HEK293 (cell line): Measurements from ENCODE around the gene EPAS1.
A peak's percentile ranks its signal among the peaks of the same experiment; 100 is the strongest.

Source experiments
- CTCF ChIA-PET: fragments of 350-600 bp; formaldehyde crosslinking; extraction: SDS; loops from one replicate; lab custom pipeline; 2021; ENCODE audit warnings: antibody characterized with exemption; lab: Yijun Ruan, JAX
- POLR2A ChIA-PET: fragments of 300-600 bp; formaldehyde crosslinking; extraction: SDS; loops from one replicate; lab custom pipeline; 2020; ENCODE audit warnings: antibody characterized with exemption, inconsistent platforms; lab: Yijun Ruan, JAX
- H3K27ac ChIP-seq: fragments of 200-500 bp; sonication (Bioruptor generic); 2 replicates; pipeline ENCODE4 v1.5.1; 2014; ENCODE audit warnings: low read depth, low read length, control low read depth, inconsistent platforms; ENCODE audit errors: extremely low read depth
- H3K36me3 ChIP-seq, 2 experiments: fragments of 200-500 bp in 1 of 2; sonication (Bioruptor generic) in 1 of 2; 1 replicate in 1 of 2; 2 replicates in 1 of 2; pipeline ENCODE4 v1.5.1; 2014 to 2017; ENCODE audit warnings: inconsistent platforms in 2 of 2, low read length in 2 of 2; ENCODE audit not compliant: control insufficient read depth in 2 of 2, insufficient read depth in 1 of 2
- H3K4me1 ChIP-seq: fragments of 200-500 bp; sonication (Bioruptor generic); 2 replicates; pipeline ENCODE4 v1.5.1; 2014; ENCODE audit warnings: mild to moderate bottlenecking, low read length, inconsistent platforms; ENCODE audit not compliant: control insufficient read depth, insufficient read depth
- H3K4me3 ChIP-seq: 2 replicates; pipeline ENCODE4 v1.5.1; 2011; ENCODE audit warnings: low read depth, mild to moderate bottlenecking, control low read depth, low read length, moderate library complexity
- H3K9me3 ChIP-seq: fragments of 200-500 bp; sonication (Bioruptor generic); 2 replicates; pipeline ENCODE4 v1.5.1; 2014; ENCODE audit warnings: low read depth, low read length, inconsistent platforms; ENCODE audit not compliant: control insufficient read depth, insufficient read depth
- KLF8 ChIP-seq: fragments of 450-650 bp; formaldehyde crosslinking; IDR thresholded peaks from 2 replicates; pipeline ENCODE4 v1.5.1; 2016; ENCODE audit warnings: missing biosample characterization, missing genetic modification characterization
- SCRT2 ChIP-seq: fragments of 450-650 bp; formaldehyde crosslinking; IDR thresholded peaks from 2 replicates; pipeline ENCODE4 v1.5.1; 2016; ENCODE audit warnings: missing biosample characterization, missing genetic modification characterization
- SETDB1 ChIP-seq: IDR thresholded peaks from one replicate; pipeline ENCODE4 v1.6.1; 2017; ENCODE audit warnings: mild to moderate bottlenecking, low read length, moderate library complexity, mixed read lengths; ENCODE audit not compliant: insufficient read length
- ZBTB8A ChIP-seq: fragments of 450-650 bp; formaldehyde crosslinking; IDR thresholded peaks from 2 replicates; pipeline ENCODE4 v1.5.1; 2016; ENCODE audit warnings: missing biosample characterization, missing genetic modification characterization
- ZFHX2 ChIP-seq: fragments of 450-650 bp; formaldehyde crosslinking; conservative IDR thresholded peaks from 2 replicates; pipeline ENCODE4 v1.5.1; 2016; ENCODE audit warnings: missing biosample characterization, missing genetic modification characterization
- ZFP3 ChIP-seq: fragments of 450-650 bp; formaldehyde crosslinking; IDR thresholded peaks from 2 replicates; pipeline ENCODE4 v1.5.1; 2016; ENCODE audit warnings: low read depth, missing biosample characterization, missing genetic modification characterization
- ZFP37 ChIP-seq: fragments of 450-650 bp; formaldehyde crosslinking; IDR thresholded peaks from 2 replicates; pipeline ENCODE4 v1.5.1; 2016; ENCODE audit warnings: missing biosample characterization, missing genetic modification characterization
- ZFP69B ChIP-seq: fragments of 450-650 bp; formaldehyde crosslinking; IDR thresholded peaks from 2 replicates; pipeline ENCODE4 v1.5.1; 2016; ENCODE audit warnings: missing biosample characterization, missing genetic modification characterization
- ZNF140 ChIP-seq: fragments of 450-650 bp; formaldehyde crosslinking; IDR thresholded peaks from 2 replicates; pipeline ENCODE4 v1.5.1; 2016; ENCODE audit warnings: missing biosample characterization, missing genetic modification characterization
- ZNF174 ChIP-seq: fragments of 450-650 bp; formaldehyde crosslinking; IDR thresholded peaks from 2 replicates; pipeline ENCODE4 v1.5.0; 2017; ENCODE audit warnings: missing biosample characterization, mild to moderate bottlenecking, missing genetic modification characterization
- ZNF211 ChIP-seq: fragments of 450-650 bp; formaldehyde crosslinking; IDR thresholded peaks from 2 replicates; pipeline ENCODE4 v1.5.1; 2016; ENCODE audit warnings: low read depth, missing biosample characterization, missing genetic modification characterization
- ZNF354C ChIP-seq: fragments of 450-650 bp; formaldehyde crosslinking; IDR thresholded peaks from 2 replicates; pipeline ENCODE4 v1.5.1; 2016; ENCODE audit warnings: missing biosample characterization, missing genetic modification characterization, low read depth, borderline replicate concordance
- ZNF510 ChIP-seq: fragments of 450-650 bp; formaldehyde crosslinking; IDR thresholded peaks from 2 replicates; pipeline ENCODE4 v1.5.1; 2018; ENCODE audit warnings: mild to moderate bottlenecking, missing genetic modification characterization, missing biosample characterization; ENCODE audit not compliant: insufficient replicate concordance
- ZNF514 ChIP-seq: fragments of 450-650 bp; formaldehyde crosslinking; IDR thresholded peaks from 2 replicates; pipeline ENCODE4 v1.5.1; 2016; ENCODE audit warnings: missing biosample characterization, missing genetic modification characterization
- ZNF530 ChIP-seq: fragments of 450-650 bp; formaldehyde crosslinking; IDR thresholded peaks from 2 replicates; pipeline ENCODE4 v1.5.1; 2016; ENCODE audit warnings: low read depth, missing biosample characterization, missing genetic modification characterization
- ZNF629 ChIP-seq: fragments of 450-650 bp; formaldehyde crosslinking; IDR thresholded peaks from 2 replicates; pipeline ENCODE4 v1.5.1; 2017; ENCODE audit warnings: missing biosample characterization, missing genetic modification characterization
- ZNF664 ChIP-seq: fragments of 450-650 bp; formaldehyde crosslinking; IDR thresholded peaks from 2 replicates; pipeline ENCODE4 v1.5.1; 2016; ENCODE audit warnings: missing biosample characterization, missing genetic modification characterization
- ZNF776 ChIP-seq: fragments of 450-650 bp; formaldehyde crosslinking; IDR thresholded peaks from 2 replicates; pipeline ENCODE4 v1.5.0; 2017; ENCODE audit warnings: missing biosample characterization, missing genetic modification characterization, borderline replicate concordance
- TF ChIP-seq, protein P1 (sequence below): fragments of 450-650 bp; formaldehyde crosslinking; IDR thresholded peaks from 2 replicates; pipeline ENCODE4 v1.5.1; 2016; ENCODE audit warnings: missing biosample characterization, missing genetic modification characterization
- TF ChIP-seq, protein P2 (sequence below): fragments of 450-650 bp; formaldehyde crosslinking; IDR thresholded peaks from 2 replicates; pipeline ENCODE4 v1.5.1; 2017; ENCODE audit warnings: missing biosample characterization, missing genetic modification characterization
- TF ChIP-seq, protein P3 (sequence below): fragments of 450-650 bp; formaldehyde crosslinking; IDR thresholded peaks from 2 replicates; pipeline ENCODE4 v1.5.1; 2016; ENCODE audit warnings: missing biosample characterization, missing genetic modification characterization
- TF ChIP-seq, protein P4 (sequence below): IDR thresholded peaks from 2 replicates; pipeline ENCODE4 v1.6.1; 2011; ENCODE audit warnings: mild to moderate bottlenecking, low read depth, low read length, borderline replicate concordance

The EPAS1 gene

DNA sequence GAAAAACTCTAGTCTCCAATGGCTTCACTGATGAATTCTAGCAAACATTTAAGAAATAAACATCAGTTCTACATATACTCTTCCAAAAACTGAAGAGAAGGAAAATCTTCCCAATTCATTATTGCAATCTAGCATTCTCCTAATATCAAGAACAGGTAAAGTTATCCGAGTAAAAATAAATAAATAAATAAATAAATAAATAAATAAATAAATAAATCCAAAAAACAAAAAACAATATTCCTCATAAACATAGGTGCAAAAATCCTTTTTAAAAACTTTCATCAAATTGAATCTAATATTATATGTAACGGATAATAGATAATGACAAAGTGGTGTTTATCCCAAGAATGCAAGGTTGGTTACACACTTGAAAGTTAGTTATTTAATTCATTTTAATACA is 123.7 kb downstream of the EPAS1 start (continued):
- peak; percentile 93 for TF ChIP-seq ZNF510 (tag by site-specific recombination)
- peak; percentile 59; the same call in 1 of the 2 replicates for TF ChIP-seq ZNF530 (tag by site-specific recombination)
- no peak for TF ChIP-seq KLF8 (tag by site-specific recombination)
- peak; percentile 88; the same call in 1 of the 2 replicates for TF ChIP-seq ZNF354C
- TF ChIP-seq ZNF514 (tag by site-specific recombination), result peak; percentile 86; the same call in 1 of the 2 replicates
- no peak for TF ChIP-seq ZFP69B (tag by site-specific recombination)
- peak; percentile 98 for TF ChIP-seq ZNF140 (tag by site-specific recombination)
- TF ChIP-seq ZNF664 (tag by site-specific recombination), result peak; percentile 78
- TF ChIP-seq, protein P1, sequence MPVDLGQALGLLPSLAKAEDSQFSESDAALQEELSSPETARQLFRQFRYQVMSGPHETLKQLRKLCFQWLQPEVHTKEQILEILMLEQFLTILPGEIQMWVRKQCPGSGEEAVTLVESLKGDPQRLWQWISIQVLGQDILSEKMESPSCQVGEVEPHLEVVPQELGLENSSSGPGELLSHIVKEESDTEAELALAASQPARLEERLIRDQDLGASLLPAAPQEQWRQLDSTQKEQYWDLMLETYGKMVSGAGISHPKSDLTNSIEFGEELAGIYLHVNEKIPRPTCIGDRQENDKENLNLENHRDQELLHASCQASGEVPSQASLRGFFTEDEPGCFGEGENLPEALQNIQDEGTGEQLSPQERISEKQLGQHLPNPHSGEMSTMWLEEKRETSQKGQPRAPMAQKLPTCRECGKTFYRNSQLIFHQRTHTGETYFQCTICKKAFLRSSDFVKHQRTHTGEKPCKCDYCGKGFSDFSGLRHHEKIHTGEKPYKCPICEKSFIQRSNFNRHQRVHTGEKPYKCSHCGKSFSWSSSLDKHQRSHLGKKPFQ (tag by site-specific recombination), result peak; percentile 34; the same call in 1 of the 2 replicates
- peak; percentile 88 for TF ChIP-seq ZBTB8A (tag by site-specific recombination)
- TF ChIP-seq, protein P2, sequence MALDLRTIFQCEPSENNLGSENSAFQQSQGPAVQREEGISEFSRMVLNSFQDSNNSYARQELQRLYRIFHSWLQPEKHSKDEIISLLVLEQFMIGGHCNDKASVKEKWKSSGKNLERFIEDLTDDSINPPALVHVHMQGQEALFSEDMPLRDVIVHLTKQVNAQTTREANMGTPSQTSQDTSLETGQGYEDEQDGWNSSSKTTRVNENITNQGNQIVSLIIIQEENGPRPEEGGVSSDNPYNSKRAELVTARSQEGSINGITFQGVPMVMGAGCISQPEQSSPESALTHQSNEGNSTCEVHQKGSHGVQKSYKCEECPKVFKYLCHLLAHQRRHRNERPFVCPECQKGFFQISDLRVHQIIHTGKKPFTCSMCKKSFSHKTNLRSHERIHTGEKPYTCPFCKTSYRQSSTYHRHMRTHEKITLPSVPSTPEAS (tag by site-specific recombination), result 0 out of 2 replicates have a peak, but pooled peaks have one; percentile 11
- TF ChIP-seq ZFP37 (tag by site-specific recombination), result peak; percentile 91
- no peak for TF ChIP-seq ZFHX2 (tag by site-specific recombination)
- TF ChIP-seq, protein P3, sequence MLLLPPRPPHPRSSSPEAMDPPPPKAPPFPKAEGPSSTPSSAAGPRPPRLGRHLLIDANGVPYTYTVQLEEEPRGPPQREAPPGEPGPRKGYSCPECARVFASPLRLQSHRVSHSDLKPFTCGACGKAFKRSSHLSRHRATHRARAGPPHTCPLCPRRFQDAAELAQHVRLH (tag by site-specific recombination), result peak; percentile 84

DNA sequence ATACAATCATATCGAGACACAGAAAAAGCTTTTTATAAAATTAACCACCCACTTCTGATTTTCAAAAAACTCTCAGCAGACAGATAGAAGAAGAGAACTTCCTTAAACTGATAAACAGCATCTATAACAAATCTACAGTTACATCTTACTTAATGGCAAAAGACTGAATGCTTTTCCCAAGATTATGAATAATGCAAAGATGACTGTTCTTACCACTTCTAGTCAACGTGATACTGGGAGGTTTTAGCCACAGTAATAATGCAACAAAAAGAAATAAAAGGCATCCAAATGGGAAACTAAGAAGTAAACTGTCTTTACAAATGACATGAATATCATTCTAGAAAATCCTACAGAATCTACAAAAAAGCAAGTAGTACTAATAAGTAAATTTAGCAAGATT is 124.2 kb downstream of the EPAS1 start:
- no peaks in the 10 kb centered on the region for H3K36me3 ChIP-seq
- H3K9me3 ChIP-seq, result no peaks in the 10 kb centered on the region
- H3K27ac ChIP-seq, result no peak overlapping the region
- CTCF ChIA-PET, result no interaction called here
- POLR2A ChIA-PET, result no interaction called here
- TF ChIP-seq ZNF211 (tag by site-specific recombination) (no peak), ZFP3 (tag by site-specific recombination) (no peak), SCRT2 (tag by site-specific recombination) (no peak), ZNF629 (tag by site-specific recombination) (no peak), SETDB1 (no peak), ZNF174 (tag by site-specific recombination) (no peak), ZNF776 (no peak)
- TF ChIP-seq, protein P4, sequence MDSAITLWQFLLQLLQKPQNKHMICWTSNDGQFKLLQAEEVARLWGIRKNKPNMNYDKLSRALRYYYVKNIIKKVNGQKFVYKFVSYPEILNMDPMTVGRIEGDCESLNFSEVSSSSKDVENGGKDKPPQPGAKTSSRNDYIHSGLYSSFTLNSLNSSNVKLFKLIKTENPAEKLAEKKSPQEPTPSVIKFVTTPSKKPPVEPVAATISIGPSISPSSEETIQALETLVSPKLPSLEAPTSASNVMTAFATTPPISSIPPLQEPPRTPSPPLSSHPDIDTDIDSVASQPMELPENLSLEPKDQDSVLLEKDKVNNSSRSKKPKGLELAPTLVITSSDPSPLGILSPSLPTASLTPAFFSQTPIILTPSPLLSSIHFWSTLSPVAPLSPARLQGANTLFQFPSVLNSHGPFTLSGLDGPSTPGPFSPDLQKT, result no peak
- H3K4me3 ChIP-seq, result no peak overlapping the region
- H3K4me1 ChIP-seq, result no peaks in the 10 kb centered on the region
